Ovary (tissue), 9 donors: Measurements from ENCODE around the gene SLC10A3. TPM values are rescaled to one million over a fixed set of nuclear protein-coding genes. Genes with fewer than 3 reads are reported as not detected.

Source experiments
- DNase-seq, 5 donors: peaks; one replicate each; pipeline ENCODE4 v3.0.0-alpha.2; 2019 to 2020
- H3K27ac ChIP-seq, 2 donors: fragments of 200-600 bp; one replicate each; pipeline versions ENCODE4 v1.5.1 to v1.8.0; 2019 to 2022
- H3K27me3 ChIP-seq: fragments of 200-600 bp; one replicate; pipeline ENCODE4 v1.8.0; 2022
- H3K36me3 ChIP-seq: fragments of 200-600 bp; sonication (generic); one replicate; pipeline ENCODE4 v1.5.1; 2019
- H3K4me1 ChIP-seq: one replicate; pipeline ENCODE4 v1.8.1; 2013; ENCODE audit warnings: mild to moderate bottlenecking, moderate library complexity; ENCODE audit not compliant: insufficient read depth
- H3K4me3 ChIP-seq: fragments of 200-600 bp; sonication (generic); one replicate; pipeline ENCODE4 v1.5.1; 2017
- H3K9me3 ChIP-seq, 2 donors: fragments of 200-600 bp in 1 of 2; sonication (generic) in 1 of 2; one replicate each; pipeline versions ENCODE4 v1.5.1 to v1.8.1; 2013 to 2019; ENCODE audit warnings: mild to moderate bottlenecking in 1 of 2, moderate library complexity in 1 of 2
- EP300 ChIP-seq: sonication (generic); formaldehyde crosslinking; IDR thresholded peaks from one replicate; pipeline ENCODE4 v1.6.1; 2017; ENCODE audit warnings: antibody characterized with exemption
- POLR2A ChIP-seq: fragments of 450-650 bp; IDR thresholded peaks from one replicate; pipeline ENCODE4 v1.6.1; 2017; ENCODE audit warnings: antibody characterized with exemption, mild to moderate bottlenecking, moderate library complexity
- WGBS, 3 donors: extraction: QIAGEN DNeasy Blood & Tissue Kit in 1 of 3; methylation state at CpG; one replicate each; pipeline versions ENCODE4 v1.1.5 to v1.1.7; 2013 to 2017; 5-methylcytosine and 5-hydroxymethylcytosine counted together
- intact Hi-C, 4 donors: fragments of 100-400 bp; cut with DNase I; formaldehyde crosslinking; loops; one replicate each; pipeline versions ENCODE4 v1.11.0 to v1.15.1; 2022 to 2023
- polyA plus RNA-seq, 2 donors: library from polyadenylated mRNA; stranded (reverse); fragments of 200-250 nt in 1 of 2; fragments of 350-450 nt in 1 of 2; fragmentation: Illumina TruSeq in 1 of 2; extraction: RNeasy Lipid Tissue Mini Kit (QIAGEN cat#74804) in 1 of 2; gene quantifications; one replicate each; pipeline ENCODE4 v1.2.3, GENCODE V29; 2013 to 2014
- total RNA-seq, 7 donors: library from RNA; depleted of rRNA in 2 of 7; stranded (reverse); fragments of >200 nt in 2 of 7; fragmentation: NEBNext Ultra II Directional in 3 of 7; extraction: Animal tissue kit (Norgen Biotek cat#: 25700) in 3 of 7; gene quantifications; one replicate each; pipeline versions ENCODE4 v1.1.0 to v1.2.4, GENCODE V29; 2016 to 2023
- TF ChIP-seq, protein P1 (sequence below), 3 donors: fragments of 450-650 bp in 2 of 3; fragments of 200-600 bp in 1 of 3; IDR thresholded peaks; one replicate each; pipeline versions ENCODE4 v1.5.1 to v1.8.0; 2016 to 2022; ENCODE audit warnings: antibody characterized with exemption in 3 of 3, mild to moderate bottlenecking in 1 of 3
- donor health status: DM: no; HTN: no; CAD: no; lungs with moderate emphysema.
- donor health status: DM: no; HTN: no; CAD: no.
- donor health status: Bipolar disorder and iron deficiency.
- donor health status: DM: yes; HTN: yes; CAD: no.
- donor health status: DM: no; HTN: no; CAD: no.
- donor health status: DM: yes; HTN: yes; CAD: no.

The SLC10A3 gene
- total and polyA plus RNA-seq, 9 donors, result 5.5 to 49.8 (median 37.6) TPM

DNA sequence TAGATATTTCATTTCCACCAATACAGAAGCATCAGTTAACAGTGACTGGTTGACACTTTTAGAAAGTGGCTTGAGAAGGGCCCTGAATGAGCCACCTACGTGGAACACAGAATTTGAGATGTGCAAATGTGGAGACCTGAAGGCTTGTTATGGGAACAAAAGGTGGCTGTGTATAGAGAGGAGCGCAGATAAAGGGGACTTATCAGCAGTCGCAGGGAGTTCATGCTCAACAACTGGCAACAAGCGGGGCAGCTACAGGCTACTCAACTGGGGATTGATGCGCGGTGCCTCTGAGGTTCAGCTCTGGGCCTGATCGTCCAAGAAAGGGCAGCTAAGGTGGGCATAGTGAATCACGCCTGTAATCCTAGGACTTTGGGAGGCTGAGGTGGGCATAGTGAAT lies 29.0 kb upstream of the SLC10A3 start:
- Histone ChIP-seq H3K27ac (no peak overlapping the region), H3K27me3 (no peaks in the 10 kb centered on the region), H3K4me3 (no peak overlapping the region), H3K36me3 (no peaks in the 10 kb centered on the region), H3K4me1 (peaks cover 4% of the 10 kb centered on the region), H3K9me3 (no peaks in the 10 kb centered on the region)
- intact Hi-C loops, result no loop called here
- no peak for DNase-seq
- 79 to 87% (median 85%) methylated on average over 8 of the region's 8 CpGs for WGBS, 3 donors
- TF ChIP-seq POLR2A (no peak), EP300 (no peak)
- TF ChIP-seq, protein P1, sequence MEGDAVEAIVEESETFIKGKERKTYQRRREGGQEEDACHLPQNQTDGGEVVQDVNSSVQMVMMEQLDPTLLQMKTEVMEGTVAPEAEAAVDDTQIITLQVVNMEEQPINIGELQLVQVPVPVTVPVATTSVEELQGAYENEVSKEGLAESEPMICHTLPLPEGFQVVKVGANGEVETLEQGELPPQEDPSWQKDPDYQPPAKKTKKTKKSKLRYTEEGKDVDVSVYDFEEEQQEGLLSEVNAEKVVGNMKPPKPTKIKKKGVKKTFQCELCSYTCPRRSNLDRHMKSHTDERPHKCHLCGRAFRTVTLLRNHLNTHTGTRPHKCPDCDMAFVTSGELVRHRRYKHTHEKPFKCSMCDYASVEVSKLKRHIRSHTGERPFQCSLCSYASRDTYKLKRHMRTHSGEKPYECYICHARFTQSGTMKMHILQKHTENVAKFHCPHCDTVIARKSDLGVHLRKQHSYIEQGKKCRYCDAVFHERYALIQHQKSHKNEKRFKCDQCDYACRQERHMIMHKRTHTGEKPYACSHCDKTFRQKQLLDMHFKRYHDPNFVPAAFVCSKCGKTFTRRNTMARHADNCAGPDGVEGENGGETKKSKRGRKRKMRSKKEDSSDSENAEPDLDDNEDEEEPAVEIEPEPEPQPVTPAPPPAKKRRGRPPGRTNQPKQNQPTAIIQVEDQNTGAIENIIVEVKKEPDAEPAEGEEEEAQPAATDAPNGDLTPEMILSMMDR (IDR thresholded peaks at IDR 0.05), result no peak

DNA sequence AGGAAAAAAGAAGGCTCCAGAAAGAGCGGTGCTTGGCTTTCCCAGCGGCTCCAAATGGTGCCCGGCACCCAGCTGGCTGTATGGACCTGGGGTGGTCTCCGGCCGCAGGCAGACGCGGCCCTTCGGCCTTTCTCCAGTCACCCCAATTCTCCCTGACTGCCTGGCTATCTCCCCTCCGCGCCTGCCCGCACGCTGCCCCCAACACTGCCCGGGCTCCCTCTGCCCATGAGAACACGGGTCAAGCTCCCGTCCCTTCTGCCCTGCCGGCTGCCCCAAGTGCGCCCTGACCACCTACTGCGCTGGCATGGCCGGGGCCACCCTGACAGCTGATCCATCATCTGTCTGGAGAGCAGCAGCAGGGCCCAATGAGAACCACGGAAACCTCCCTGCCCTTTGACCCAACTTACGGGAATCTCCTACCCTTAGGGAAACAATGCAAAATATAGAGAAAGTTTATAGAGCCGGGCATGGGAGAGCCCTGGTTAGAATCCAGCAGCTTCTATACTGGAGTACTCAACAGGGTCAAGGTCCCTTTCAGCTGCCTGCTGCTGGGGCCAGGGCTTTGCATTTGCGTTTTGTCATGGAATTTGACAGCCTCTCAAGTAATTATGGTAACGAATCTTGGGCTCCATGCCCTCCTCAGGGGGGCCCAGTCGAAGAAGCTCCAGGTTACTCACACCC lies 26.8 kb upstream of the SLC10A3 start:
- TF ChIP-seq, protein P1 (IDR thresholded peaks at IDR 0.05), result no peak
- peak; percentile 53 for TF ChIP-seq POLR2A
- intact Hi-C loops, result no loop called here
- peak overlapping the region; percentile 91 to 99 for H3K27ac ChIP-seq
- no peaks in the 10 kb centered on the region for H3K9me3 ChIP-seq
- DNase-seq, result peak in 3 of 5 donors; percentile 63 to 69 (median 67)
- H3K36me3 ChIP-seq, result no peaks in the 10 kb centered on the region
- peak overlapping the region; percentile 24 for H3K4me3 ChIP-seq
- H3K4me1 ChIP-seq, result peaks cover 4% of the 10 kb centered on the region
- 40 to 45% (median 41%) methylated on average over 25 of the region's 25 CpGs for WGBS, 3 donors
- H3K27me3 ChIP-seq, result no peaks in the 10 kb centered on the region

DNA sequence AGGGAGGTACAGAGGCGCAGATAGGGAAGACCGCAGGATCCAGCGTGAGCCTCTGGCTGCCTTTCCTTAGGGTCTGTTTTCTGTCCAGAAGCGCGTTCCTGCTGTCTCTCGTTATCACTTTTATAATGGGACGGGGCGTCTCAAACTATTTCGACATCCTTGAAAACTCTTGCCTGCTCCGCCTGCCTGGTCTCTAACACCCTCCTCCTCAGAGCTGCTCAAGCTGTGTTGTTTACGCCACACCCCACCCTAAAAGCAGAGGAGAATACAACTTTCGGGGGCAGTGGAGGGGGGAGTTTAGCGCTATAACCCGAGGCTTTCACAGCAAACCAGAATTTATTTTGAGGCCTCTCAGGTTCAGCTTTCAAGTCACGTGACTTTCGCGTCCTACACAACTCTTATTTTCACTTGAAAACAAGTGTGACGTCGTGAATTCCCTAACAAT lies 26.2 kb upstream of the SLC10A3 start:
- Histone ChIP-seq H3K4me3 (peak overlapping the region; percentile 24), H3K27me3 (no peaks in the 10 kb centered on the region), H3K9me3 (no peaks in the 10 kb centered on the region), H3K4me1 (peaks cover 4% of the 10 kb centered on the region), H3K36me3 (no peaks in the 10 kb centered on the region), H3K27ac (peak overlapping the region; percentile 91 to 99)
- DNase-seq, result peak in 4 of 5 donors; percentile 62 to 84 (median 74)
- intact Hi-C loops, result no loop called here
- TF ChIP-seq EP300 (no peak), POLR2A (no peak)
- TF ChIP-seq, protein P1 (IDR thresholded peaks at IDR 0.05), result no peak
- 30 to 42% (median 39%) methylated on average over 19 of the region's 19 CpGs for WGBS, 3 donors

DNA sequence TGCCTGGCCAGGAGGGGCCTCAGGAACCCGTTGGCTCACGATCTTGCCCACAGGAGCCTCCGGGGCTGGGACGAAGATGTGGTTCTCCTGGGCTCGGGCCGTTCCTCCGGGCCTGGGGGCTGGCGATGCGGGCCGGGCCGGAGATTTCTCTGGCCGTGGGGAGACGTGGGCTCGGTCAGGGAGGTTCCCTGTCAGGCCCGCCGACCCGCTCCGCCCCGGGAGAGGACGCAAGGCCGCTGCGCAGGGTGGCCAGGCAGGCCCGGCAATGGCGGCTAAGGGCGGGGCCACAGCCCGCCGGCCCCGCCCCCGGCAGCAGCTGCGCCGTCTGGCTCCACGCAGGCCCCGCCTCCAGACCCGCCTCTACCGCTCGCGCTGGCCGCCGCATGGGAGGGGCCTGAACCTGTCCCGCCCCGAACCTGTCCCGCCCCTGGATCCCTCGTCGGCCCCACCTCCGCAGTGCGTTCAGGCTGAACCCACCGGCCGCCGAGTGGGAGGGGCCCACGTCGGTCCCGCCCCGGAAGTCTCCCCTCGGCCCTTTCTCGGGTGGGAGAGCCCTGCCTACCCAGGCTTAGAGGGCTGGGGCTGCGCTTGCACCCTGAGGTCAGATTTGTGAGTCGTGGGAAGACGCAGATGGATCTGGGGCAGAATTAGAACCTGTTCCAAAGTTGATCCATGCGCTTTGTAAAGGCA lies 25.7 kb upstream of the SLC10A3 start, which contains the start of gene FAM3A:
Gene FAM3A (minus strand): TSS at position 267 of the 690 bp plus-strand sequence. CDS start 460 bp downstream, outside the sequence.
- 32 to 45% (median 38%) methylated on average over 42 to 59 of the region's 59 CpGs for WGBS, 3 donors

More for the DNA sequence above, 25.7 kb upstream of the SLC10A3 start, which contains the start of gene FAM3A:
- Histone ChIP-seq H3K27ac (peak within 1 kb of the TSS; percentile 91 to 99), H3K36me3 (no peaks in the 10 kb centered on the region), H3K4me3 (peak within 1 kb of the TSS; percentile 53), H3K4me1 (peaks cover 4% of the 10 kb centered on the region), H3K27me3 (no peaks in the 10 kb centered on the region), H3K9me3 (no peaks in the 10 kb centered on the region)
- peak; percentile 93 to 95 (median 95) for DNase-seq
- TF ChIP-seq, protein P1 (IDR thresholded peaks at IDR 0.05), result no peak
- peak; percentile 95 for TF ChIP-seq POLR2A
- intact Hi-C loops, result no loop called here
